GM04503 (cell line): ENCODE measurements around the gene FGFR4.

Source experiments
- DNase-seq: peaks from one replicate; pipeline ENCODE4 v3.0.0-alpha.2; 2012; ENCODE audit warnings: low read depth

FGFR4 gene

DNA sequence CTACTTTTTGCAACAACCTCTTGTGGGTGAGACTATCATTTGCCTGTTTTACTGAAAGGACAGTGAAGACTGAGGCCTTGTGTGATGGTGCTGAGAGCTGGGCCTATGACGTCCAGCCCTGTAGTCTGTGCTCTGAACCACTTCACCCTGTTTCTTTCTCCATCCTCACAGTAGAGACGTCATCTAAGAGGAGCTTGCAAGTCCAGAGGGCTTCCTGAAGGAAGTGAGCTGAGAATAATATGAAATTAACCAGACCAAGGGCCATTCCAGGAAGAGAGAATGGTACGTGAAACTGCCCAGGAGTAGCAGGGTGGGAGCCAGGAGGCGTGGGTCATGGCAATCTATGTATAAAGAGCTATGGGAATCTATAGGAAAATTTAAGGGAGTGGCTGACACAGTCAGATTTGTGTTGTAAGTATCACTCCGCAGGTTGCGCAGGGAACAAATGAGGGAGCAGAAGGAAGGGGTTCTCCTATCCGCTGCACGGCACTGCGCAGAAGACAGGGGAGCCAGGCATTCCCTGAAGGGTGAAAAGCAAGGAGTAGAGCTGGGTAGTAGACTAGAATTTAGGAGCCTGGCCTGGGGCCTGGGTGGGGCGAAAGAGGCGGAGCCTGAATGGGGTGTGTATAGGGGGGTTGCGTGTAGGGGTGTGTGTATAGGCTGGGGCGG is 596 bp upstream of the FGFR4 start:
- no peak for DNase-seq

DNA sequence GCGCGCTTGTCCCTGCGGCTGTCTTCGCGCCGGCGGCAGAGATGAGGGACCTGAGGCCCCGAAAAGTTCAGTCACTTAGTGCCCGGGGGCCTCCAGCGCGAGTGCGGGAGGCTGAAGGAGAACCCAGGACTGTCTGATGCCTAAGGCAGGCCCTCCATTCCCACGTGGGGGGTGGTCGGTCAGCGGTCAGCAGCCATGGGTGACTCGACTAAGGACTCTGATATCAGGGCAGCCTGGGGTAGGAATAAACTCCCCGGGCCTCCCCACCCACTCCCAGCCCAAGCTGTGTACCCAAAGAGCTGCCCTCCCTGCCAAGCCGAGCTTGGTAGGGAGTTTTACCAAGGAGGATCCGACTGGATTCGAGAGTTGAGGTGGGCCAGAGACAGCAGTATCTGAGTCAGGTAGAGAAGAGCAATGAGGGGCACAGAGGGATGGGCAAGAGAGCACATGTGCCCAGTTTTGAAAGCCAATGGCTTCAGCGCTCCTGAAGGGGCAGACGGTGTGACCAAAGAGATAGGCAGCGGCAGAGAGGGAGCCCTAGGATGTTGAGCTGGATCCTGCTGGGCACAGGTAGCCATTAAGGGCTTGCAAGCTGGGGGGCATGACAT is 787 bp downstream of the FGFR4 start:
- DNase-seq: no peak

DNA sequence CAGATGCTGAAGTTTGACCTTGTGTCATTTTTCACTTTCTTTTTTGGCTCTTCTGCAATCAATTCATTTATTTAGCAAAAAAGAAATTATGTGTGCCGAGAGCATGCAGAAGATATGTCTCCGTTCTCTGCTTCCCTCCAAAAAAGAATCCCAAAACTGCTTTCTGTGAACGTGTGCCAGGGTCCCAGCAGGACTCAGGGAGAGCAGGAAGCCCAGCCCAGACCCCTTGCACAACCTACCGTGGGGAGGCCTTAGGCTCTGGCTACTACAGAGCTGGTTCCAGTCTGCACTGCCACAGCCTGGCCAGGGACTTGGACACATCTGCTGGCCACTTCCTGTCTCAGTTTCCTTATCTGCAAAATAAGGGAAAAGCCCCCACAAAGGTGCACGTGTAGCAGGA is 2.4 kb downstream of the FGFR4 start:
- no peak for DNase-seq

DNA sequence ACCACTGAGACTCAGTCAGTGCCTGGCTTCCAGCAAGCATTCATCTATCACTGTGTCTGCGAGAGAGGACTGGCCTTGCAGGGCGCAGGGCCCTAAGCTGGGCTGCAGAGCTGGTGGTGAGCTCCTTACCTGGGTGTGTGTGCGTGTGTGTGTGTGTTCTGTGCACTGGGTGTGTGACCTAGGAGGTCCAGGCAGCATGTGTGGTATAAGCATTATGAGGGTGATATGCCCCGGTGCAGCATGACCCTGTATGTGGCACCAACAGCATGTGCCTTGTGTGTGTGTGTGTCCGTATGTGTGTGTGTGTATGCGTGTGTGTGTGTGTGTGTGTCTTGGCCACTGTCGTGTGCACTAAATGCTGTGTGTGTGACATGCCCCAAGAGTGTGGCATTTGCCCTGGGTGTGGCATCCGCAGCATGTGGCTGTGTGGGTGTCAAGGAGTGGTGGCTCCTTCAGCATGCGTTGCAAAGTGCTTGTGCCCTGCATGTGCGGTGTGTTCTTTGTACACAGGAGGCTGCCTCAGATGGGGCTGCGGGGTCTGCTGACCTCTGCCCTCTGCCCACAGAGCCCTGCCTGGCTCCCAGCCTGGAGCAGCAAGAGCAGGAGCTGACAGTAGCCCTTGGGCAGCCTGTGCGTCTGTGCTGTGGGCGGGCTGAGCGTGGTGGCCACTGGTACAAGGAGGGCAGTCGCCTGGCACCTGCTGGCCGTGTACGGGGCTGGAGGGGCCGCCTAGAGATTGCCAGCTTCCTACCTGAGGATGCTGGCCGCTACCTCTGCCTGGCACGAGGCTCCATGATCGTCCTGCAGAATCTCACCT is 3.3 kb downstream of the FGFR4 start:
- DNase-seq: no peak

DNA sequence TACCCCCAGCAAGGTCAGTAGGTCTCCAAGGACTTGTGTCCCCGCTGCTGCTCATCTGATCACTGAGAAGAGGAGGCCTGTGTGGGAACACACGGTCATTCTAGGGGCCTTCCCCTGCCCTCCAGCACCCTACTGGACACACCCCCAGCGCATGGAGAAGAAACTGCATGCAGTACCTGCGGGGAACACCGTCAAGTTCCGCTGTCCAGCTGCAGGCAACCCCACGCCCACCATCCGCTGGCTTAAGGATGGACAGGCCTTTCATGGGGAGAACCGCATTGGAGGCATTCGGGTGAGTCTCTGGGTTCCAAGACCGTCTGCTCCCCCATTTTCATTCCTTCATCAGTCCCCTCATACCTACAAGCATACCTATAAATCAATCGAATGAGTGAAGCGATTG is 4.1 kb downstream of the FGFR4 start:
- DNase-seq: no peak

DNA sequence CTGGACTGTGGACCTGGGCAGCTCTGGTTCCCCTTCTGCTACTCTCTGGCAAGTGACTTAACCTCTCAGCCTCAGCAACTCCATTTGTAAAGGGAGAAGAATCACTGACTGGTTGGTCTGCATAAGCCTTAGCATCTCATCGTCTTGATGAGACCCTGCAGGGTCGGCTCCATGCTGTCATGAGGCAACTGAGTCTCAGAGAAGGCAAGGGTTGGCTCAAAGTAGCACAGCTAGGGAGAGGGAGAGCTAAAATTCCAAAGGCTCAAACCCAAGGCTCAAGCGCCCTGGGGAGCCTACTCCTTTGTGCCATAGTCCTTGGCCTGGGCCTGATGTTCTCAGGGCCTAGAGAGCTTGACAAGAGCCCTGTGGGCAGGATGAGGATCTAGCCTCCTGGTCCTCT is 4.5 kb downstream of the FGFR4 start:
- no peak for DNase-seq

DNA sequence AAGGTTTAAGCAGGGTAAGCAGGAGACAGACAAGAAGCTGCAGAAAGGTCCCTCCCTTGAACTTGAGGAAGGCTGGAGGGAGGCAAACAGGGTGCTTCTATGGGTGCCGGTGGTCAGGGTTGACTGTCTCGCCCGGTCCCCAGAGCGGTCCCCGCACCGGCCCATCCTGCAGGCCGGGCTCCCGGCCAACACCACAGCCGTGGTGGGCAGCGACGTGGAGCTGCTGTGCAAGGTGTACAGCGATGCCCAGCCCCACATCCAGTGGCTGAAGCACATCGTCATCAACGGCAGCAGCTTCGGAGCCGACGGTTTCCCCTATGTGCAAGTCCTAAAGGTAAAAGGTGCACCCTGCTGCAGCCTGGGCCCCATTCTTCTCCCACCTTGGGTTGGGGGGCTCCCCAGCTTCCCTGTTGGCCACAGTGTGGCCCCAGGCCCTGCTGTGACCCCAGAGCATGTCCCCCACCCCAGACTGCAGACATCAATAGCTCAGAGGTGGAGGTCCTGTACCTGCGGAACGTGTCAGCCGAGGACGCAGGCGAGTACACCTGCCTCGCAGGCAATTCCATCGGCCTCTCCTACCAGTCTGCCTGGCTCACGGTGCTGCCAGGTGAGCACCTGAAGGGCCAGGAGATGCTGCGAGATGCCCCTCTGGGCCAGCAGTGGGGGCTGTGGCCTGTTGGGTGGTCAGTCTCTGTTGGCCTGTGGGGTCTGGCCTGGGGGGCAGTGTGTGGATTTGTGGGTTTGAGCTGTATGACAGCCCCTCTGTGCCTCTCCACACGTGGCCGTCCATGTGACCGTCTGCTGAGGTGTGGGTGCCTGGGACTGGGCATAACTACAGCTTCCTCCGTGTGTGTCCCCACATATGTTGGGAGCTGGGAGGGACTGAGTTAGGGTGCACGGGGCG is 5.7 kb downstream of the FGFR4 start:
- DNase-seq: no peak

DNA sequence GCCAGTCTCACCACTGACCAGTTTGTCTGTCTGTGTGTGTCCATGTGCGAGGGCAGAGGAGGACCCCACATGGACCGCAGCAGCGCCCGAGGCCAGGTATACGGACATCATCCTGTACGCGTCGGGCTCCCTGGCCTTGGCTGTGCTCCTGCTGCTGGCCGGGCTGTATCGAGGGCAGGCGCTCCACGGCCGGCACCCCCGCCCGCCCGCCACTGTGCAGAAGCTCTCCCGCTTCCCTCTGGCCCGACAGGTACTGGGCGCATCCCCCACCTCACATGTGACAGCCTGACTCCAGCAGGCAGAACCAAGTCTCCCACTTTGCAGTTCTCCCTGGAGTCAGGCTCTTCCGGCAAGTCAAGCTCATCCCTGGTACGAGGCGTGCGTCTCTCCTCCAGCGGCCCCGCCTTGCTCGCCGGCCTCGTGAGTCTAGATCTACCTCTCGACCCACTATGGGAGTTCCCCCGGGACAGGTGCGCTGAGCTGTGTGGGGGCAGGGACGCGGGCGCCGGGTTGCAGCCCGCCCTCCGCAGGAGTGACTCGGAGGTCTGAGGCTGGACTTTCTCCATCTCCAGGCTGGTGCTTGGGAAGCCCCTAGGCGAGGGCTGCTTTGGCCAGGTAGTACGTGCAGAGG is 6.5 kb downstream of the FGFR4 start:
- DNase-seq: no peak

DNA sequence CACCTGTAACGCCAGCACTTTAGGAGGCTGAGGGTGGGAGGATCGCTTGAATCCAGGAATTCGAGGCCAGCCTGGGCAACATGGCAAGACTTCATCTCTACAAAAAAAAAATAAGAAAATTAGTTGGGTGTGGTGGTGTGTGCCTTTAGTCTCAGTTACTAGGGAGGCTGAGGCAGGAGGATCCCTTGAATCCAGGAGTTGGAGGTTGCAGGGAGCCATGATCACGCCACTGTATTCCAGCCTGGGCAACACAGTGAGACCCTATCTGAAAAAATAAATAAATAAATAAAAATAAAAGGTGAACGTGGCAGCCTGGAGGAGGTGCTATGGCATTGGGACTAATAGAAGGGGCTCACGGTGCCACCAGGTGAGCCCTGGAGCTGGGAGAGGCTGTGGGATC is 7.1 kb downstream of the FGFR4 start:
- DNase-seq: no peak

DNA sequence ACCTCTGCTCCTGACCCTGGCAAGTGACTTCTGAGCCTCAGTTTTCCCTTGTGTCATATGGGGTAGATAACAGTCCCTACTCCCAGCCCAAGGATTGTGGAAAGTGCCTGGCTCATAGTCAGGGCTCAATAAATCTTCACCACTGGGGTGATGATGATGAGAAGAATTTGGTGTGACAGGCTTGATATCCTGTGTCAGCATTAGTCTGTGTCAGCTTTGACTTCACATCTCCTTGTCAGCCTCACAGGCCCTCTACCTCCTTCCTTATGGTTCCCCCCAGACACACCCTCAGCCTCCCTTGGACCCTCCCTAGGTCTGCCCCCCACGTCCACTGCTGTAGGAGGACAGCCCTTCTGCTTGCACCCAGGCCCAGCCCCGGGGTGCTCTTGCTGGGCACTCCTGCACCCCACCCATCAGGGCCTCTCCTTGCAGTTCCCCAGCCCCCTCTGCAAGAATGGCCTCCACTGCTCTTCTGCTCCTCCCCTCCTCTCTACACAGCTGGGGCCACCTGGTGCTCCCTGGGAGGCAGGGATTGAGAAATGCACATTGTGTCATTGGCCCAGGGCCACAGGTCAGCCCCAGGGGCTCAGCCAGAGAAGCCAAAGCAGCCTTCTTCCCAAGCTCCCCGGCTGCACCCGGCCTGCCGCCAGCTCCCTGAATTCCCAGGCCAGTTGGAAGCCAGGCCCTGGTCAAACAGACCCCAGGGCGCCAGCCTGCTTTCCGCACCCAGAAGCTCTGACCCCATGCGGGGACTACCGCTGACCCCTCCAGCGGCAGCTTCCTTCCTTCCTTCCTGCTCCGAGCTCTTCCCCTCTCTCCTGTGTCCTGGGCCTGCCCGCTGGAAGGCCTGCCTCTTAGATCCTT is 7.7 kb downstream of the FGFR4 start:
- DNase-seq: no peak

DNA sequence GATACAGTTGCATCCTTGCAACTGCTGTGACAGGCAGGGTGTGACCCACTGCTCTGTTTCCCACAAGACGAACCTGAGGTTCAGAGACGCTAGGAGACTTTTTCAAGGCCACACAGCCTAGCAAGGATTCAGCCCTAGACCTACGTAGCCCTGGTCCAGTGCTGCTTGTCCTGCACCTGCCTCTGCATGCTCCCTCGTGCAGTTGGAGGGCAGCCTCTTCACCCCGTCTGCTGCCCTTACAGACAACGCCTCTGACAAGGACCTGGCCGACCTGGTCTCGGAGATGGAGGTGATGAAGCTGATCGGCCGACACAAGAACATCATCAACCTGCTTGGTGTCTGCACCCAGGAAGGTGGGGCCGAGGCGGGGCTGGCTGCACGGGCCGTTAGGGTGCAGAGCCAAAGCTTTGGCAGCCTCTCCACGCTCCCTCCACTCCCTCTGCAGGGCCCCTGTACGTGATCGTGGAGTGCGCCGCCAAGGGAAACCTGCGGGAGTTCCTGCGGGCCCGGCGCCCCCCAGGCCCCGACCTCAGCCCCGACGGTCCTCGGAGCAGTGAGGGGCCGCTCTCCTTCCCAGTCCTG is 8.5 kb downstream of the FGFR4 start:
- DNase-seq: no peak

DNA sequence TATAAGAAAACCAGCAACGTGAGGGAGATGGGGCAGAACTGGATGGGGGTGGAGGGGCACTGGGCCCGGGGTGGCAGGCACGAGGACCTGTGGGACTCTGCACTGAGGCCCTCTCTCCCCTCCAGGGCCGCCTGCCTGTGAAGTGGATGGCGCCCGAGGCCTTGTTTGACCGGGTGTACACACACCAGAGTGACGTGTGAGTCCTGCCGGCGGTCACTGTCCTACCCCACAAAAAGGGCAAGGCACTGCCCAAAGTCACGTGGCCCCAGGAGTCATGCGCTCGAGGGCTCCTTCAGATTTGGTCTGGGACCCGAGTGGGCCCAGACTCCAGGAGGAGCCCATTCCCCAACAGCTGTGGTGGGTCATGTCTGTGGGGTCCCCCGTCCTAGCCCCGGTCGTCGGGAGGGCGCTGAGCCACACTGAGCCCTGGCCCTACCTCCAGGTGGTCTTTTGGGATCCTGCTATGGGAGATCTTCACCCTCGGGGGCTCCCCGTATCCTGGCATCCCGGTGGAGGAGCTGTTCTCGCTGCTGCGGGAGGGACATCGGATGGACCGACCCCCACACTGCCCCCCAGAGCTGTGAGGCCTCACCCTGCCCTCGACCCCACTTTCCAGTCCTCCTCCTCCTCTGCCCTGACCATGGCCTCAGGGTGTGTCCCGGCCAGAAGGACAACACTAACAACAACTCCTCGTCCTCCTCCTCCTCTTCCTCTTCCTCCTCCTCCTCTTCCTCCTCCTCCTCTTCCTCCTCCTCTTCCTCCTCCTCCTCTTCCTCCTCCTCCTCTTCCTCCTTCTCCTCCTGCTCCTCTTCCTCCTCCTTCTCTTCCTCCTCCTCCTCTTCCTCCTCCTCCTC is 9.7 kb downstream of the FGFR4 start:
- no peak for DNase-seq

DNA sequence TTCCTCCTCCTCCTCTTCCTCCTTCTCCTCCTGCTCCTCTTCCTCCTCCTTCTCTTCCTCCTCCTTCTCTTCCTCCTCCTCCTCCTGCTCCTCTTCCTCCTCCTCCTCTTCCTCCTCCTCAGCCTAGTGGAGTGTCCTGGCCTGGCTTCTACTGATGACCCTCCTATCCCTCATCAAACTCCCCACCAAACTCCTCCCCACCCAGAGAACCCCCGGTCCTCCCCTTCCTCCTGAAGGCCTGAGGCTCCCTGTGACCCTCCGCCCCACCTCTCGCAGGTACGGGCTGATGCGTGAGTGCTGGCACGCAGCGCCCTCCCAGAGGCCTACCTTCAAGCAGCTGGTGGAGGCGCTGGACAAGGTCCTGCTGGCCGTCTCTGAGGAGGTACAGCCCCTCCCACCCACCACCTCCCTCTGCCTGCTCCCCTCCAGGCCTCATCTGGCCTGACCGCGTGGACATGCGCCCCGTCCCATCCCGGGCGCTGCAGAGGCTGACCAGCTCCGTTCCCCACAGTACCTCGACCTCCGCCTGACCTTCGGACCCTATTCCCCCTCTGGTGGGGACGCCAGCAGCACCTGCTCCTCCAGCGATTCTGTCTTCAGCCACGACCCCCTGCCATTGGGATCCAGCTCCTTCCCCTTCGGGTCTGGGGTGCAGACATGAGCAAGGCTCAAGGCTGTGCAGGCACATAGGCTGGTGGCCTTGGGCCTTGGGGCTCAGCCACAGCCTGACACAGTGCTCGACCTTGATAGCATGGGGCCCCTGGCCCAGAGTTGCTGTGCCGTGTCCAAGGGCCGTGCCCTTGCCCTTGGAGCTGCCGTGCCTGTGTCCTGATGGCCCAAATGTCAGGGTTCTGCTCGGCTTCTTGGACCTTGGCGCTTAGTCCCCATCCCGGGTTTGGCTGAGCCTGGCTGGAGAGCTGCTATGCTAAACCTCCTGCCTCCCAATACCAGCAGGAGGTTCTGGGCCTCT is 10.6 kb downstream of the FGFR4 start:
- DNase-seq: no peak

DNA sequence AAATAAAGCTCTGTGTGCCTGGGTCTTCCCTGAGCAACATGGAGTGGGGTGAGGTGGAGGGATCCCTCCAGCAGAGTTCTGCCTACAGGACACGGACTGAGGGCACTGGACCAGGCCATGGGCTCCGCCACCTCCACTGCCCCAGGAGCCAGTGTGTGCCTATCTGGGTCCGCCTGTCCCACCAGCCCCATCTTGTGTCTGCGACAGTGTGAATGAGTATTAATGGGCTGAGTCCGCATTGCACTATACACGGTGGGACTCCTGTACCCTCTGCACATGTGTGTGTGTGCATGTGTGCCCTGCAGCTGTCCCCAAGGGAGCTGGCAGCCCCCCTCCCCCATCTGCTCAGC is 11.4 kb downstream of the FGFR4 start:
- no peak for DNase-seq

DNA sequence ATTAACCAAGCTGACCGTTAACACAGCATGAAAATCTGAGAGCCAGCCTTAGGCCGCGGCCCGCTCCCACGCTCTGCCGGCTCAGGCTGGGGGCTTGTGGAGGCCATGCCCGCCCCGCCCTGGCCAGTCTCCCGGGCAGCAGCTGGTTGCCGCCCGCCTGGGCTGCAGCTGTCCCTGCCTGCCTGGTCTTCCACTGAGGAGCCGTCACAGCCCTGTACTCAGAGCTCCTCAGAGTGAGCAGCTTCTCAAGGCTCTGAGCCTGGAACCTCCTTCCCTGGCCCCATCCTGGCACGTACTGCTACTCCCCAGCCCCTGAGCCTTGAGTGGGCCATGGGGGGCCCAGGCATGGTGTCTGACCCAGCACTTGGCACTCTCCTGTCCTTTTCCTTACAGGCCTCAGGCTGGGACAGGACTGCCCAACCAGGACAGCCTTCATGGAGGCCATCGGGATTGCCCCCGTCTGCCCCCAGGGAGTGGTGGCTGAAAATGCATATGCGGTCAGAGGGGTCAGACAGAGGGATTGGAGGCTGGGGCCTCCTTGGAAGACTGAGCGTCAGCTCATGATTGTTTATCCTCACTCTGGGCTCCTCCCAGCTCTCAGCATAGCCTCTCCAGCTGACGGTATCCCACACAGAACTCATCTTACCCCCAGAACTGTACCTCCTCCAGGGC is 11.9 kb downstream of the FGFR4 start:
- no peak for DNase-seq

DNA sequence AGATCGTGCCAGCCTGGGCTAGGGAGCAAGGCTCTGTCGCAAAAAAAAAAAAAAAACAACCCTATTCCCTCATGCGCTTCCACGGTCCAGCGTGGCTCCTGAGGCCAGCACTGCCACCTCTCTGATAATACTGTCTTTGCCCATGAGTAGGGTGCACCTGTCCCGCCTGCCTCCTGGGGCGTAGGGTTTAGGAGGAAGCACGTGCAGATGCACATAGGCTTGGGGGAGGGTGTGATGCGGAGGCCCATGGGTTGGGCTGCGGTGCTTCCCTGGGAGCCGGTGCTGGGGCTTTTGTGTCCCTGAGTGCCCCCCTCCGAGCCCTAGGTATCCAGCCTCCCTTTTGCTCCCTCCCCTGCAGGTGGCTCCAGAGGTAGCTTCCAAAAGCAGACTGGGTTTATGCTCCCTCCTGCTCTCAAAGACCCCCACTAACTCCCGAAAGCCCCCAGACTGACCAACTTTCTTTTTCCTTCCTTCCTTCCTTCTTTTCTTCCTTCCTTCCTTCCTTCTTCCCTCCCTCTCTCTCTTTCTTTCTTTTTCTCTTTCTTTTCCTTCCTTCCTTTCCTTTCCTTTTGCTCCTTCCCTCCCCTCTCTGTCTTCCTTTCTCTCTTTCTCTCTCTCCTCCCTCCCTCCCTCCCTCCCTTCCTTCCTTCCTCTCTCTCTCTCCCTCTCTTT is 12.8 kb downstream of the FGFR4 start:
- DNase-seq: no peak

DNA sequence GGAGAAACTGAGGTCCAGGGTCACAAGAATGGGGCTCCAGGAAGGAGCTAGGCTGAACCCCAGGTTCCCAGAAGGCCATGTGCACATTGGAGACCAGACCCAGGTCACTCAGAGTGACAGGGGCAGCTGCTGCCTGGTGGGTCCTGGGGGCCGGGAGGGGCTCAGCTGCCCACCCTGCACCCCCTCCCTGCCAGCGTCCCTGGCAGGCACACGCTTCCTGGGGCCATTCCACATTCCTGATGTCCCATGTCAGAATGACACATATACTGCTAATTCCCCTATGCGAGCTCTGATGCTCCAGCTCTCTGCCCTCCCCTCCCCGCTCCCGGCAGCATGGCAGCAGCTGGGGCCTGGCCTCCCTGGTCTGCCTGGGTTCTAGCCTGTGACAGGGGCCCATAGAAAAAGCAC is 14.0 kb downstream of the FGFR4 start:
- no peak for DNase-seq
